Measurements from ENCODE around the gene NPHP4.

GRCh38 chr1:5827516-5827915 is 164.7 kb downstream of the NPHP4 start:
- no peak for TF ChIP-seq EZH2 (IDR thresholded peaks at IDR 0.05; ENCODE audit: low read length)
- TF ChIP-seq CTCF (optimal IDR thresholded peaks at IDR 0.05 in 1 of 3, IDR thresholded peaks at IDR 0.05 in 1 of 3, conservative IDR thresholded peaks at IDR 0.05 in 1 of 3; ENCODE audit: extremely low read depth in 1 of 3, insufficient read depth in 2 of 3, low read length in 3 of 3), result no peak
